Progenitor cell of endocrine pancreas (in vitro differentiated cells): Measurements from ENCODE around the gene PLCD4. TPM values are rescaled to one million over a fixed set of nuclear protein-coding genes. Genes with fewer than 3 reads are reported as not detected.

ENCODE experiments used
- DNase-seq: peaks from one replicate; pipeline ENCODE4 v3.0.0; 2021; ENCODE audit warnings: low spot score; ENCODE audit not compliant: unreplicated experiment
- H3K27ac Mint-ChIP-seq: 2 replicates; pipeline ENCODE4 v1.8.0; 2021; ENCODE audit warnings: mild to moderate bottlenecking, moderate library complexity, mixed read lengths
- H3K27me3 Mint-ChIP-seq: 2 replicates; pipeline ENCODE4 v1.8.0; 2021; ENCODE audit warnings: mixed read lengths
- H3K36me3 Mint-ChIP-seq: 2 replicates; pipeline ENCODE4 v1.8.0; 2022; ENCODE audit warnings: mixed read lengths; ENCODE audit not compliant: insufficient read depth
- H3K4me1 Mint-ChIP-seq: 2 replicates; pipeline ENCODE4 v1.8.0; 2021; ENCODE audit warnings: low read depth, mixed read lengths
- H3K4me3 Mint-ChIP-seq: 2 replicates; pipeline ENCODE4 v1.8.0; 2021; ENCODE audit warnings: low read depth, mild to moderate bottlenecking, moderate library complexity, mixed read lengths
- H3K9me3 Mint-ChIP-seq: 2 replicates; pipeline ENCODE4 v1.8.0; 2021; ENCODE audit warnings: low read depth, mixed read lengths
- CTCF ChIP-seq: fragments of 200-600 bp; sonication (generic); IDR thresholded peaks from one replicate; pipeline ENCODE4 v1.5.0; 2021; ENCODE audit warnings: antibody characterized with exemption, mild to moderate bottlenecking; ENCODE audit not compliant: unreplicated experiment
- long read RNA-seq: library from polyadenylated mRNA; unstranded; transcript quantifications from one replicate; pipeline ENCODE4 v2.0.0, GENCODE V29; 2020
- total RNA-seq: library from RNA; stranded (reverse); gene quantifications from 2 replicates; pipeline ENCODE4 v1.2.1, GENCODE V29; 2021

PLCD4 gene
- 0.38 and 0.62 TPM in 2 replicates for total RNA-seq
- long read RNA-seq, partial matches to known transcripts = 0 of 1 reads
- long read RNA-seq, other reads (novel, unspliced or antisense) = 1 of 1 reads

- DNase-seq = no peak
- no peak for TF ChIP-seq CTCF
- Mint-ChIP-seq H3K4me3 (no peak within 1 kb of the TSS), H3K27me3 (peaks cover 4% of the 10 kb centered on the region), H3K9me3 (no peaks in the 10 kb centered on the region), H3K4me1 (no peaks in the 10 kb centered on the region), H3K36me3 (no peaks in the 10 kb centered on the region), H3K27ac (no peak within 1 kb of the TSS)
Measured at GRCh38 chr2:218607436-218608115, at the start of gene PLCD4. PLCD4 (plus strand) TSS chr2:218607899; CDS start chr2:218615740, 7,841 bp downstream.

DNA sequence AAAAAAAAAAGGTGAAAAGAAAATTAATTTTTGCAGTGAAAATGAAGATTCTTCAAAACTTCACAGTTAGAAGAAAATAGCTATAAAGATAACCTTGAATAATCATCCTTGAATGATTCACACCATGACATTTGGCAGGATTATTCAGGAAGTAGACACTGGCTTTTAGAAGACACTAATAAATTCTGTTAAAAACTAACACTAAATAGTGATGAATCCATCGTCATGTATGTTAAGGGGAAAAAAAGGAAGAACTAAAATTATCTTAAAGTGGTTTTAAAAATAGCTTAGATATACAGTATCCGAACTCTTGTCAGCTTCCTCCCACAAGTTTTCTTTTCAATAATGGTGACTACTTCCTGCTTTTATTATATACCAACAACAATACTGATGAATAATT lies 49.8 kb upstream of the PLCD4 start:
- no peak for TF ChIP-seq CTCF
- no peaks in the 10 kb centered on the region for H3K4me1 Mint-ChIP-seq
- H3K27me3 Mint-ChIP-seq = no peaks in the 10 kb centered on the region
- no peak for DNase-seq
- peaks cover 26% of the 10 kb centered on the region for H3K36me3 Mint-ChIP-seq
- no peak overlapping the region for H3K4me3 Mint-ChIP-seq
- H3K9me3 Mint-ChIP-seq = peaks cover 4% of the 10 kb centered on the region
- no peak overlapping the region for H3K27ac Mint-ChIP-seq

DNA sequence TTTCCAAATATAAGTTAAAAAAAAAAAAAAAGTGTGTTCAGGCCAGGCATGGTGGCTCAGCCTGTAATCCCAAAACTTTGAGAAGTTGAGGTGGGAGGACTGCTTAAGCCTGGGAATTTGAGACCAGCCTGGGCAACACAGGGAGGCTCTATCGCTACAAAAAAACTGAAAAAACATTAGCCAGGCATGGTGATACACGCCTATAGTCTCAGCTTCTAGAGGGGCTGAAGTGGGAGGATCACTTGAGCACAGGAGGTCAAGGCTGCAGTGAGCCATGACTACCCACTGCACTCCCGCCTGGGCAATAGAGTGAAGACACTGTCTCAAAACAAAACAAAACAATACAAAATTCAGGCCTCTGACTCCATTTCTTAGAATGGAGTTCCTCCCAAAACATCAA lies 48.7 kb upstream of the PLCD4 start:
- Mint-ChIP-seq H3K4me1 (no peaks in the 10 kb centered on the region), H3K9me3 (no peaks in the 10 kb centered on the region), H3K27ac (no peak overlapping the region), H3K36me3 (peaks cover 18% of the 10 kb centered on the region), H3K4me3 (no peak overlapping the region), H3K27me3 (no peaks in the 10 kb centered on the region)
- no peak for DNase-seq
- no peak for TF ChIP-seq CTCF

- no peak for TF ChIP-seq CTCF
- peaks cover 14% of the 10 kb centered on the region for H3K4me1 Mint-ChIP-seq
- no peak overlapping the region for H3K4me3 Mint-ChIP-seq
- DNase-seq = no peak
- peak overlapping the region; percentile 27 for H3K27ac Mint-ChIP-seq
- H3K9me3 Mint-ChIP-seq = no peaks in the 10 kb centered on the region
- peaks cover 7% of the 10 kb centered on the region for H3K36me3 Mint-ChIP-seq
- no peaks in the 10 kb centered on the region for H3K27me3 Mint-ChIP-seq
Measured at GRCh38 chr2:218564056-218564455, 43.6 kb upstream of the PLCD4 start.

GRCh38 chr2:218566296-218566695 lies 41.4 kb upstream of the PLCD4 start:
- no peak for DNase-seq
- Mint-ChIP-seq H3K4me3 (peak overlapping the region; percentile 88), H3K4me1 (peaks cover 29% of the 10 kb centered on the region), H3K27me3 (no peaks in the 10 kb centered on the region), H3K9me3 (no peaks in the 10 kb centered on the region), H3K27ac (no peak overlapping the region), H3K36me3 (peaks cover 6% of the 10 kb centered on the region)
- no peak for TF ChIP-seq CTCF
